Measurements from ENCODE around the gene COPS7A.
A peak's percentile ranks its signal among the peaks of the same experiment; 100 is the strongest.

Gene COPS7A

GRCh38 chr12:6723607-6724408 is at the start of gene COPS7A:
COPS7A (plus strand) TSS chr12:6724046; CDS start chr12:6724657, 611 bp downstream.
- peak; percentile 99 for DNase-seq

DNA sequence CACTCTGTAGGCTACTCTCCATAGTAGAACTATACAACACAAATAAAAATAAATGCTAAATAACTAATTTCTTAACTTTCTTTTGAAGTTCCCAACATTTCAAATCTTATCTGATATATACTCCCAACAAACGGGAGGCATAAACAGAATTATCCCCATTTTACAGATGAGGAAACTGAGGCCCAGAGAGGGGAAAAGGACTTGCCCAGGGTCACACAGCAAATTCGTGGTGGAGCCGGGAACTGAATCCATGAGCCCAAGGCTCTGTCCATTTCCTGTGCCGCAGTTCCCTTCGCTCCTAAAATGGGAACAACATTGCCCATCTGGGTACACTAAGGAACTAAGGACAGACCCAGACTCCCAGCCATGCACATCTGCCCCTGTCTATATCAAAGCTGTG is 46.9 kb upstream of the COPS7A start:
- no peak for DNase-seq

DNA sequence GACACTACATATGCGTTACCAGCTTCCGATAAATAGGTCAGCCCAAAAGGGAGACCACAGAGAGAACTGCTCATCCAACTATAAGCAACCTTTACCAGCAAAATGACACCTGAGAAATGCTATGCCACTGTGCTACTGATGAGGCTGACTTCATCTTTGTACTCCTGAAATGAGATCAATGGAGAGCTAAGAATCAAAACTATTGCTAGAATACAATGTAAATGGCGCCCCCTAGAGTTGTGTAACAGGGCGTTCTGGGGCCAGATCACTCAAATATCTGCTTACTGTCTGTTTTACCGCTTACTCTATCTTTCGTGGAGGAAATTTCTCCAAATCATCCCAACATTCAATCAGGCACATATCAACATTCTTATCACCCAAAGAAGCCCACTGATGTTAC is 39.2 kb upstream of the COPS7A start:
- peak; percentile 12 for DNase-seq

- DNase-seq, result no peak
Observed at GRCh38 chr12:6685814-6686213, 38.0 kb upstream of the COPS7A start.

DNA sequence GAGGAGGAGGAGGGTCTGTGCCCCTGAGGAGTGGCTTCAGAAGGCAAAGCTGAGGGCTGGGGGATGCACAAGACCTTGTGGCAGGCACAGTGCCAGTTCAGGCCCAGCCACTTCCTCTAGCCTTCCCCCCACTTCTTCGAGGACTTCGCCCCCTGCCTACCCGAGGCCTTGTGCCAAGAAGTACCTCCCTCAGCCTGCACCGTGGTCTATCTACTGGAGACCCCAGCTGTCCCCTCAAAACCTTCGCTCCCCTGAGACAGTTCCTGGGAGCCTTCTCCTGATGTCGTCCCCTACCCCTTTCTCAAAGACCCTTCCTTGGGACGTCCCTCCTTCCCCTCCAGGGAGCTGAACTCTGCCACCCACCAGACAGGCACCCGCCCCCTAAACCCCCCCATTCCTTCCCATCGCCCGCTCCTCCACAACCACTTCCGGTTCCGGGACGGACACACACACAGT is 35.3 kb upstream of the COPS7A start:
- DNase-seq, result peak; percentile 57

DNA sequence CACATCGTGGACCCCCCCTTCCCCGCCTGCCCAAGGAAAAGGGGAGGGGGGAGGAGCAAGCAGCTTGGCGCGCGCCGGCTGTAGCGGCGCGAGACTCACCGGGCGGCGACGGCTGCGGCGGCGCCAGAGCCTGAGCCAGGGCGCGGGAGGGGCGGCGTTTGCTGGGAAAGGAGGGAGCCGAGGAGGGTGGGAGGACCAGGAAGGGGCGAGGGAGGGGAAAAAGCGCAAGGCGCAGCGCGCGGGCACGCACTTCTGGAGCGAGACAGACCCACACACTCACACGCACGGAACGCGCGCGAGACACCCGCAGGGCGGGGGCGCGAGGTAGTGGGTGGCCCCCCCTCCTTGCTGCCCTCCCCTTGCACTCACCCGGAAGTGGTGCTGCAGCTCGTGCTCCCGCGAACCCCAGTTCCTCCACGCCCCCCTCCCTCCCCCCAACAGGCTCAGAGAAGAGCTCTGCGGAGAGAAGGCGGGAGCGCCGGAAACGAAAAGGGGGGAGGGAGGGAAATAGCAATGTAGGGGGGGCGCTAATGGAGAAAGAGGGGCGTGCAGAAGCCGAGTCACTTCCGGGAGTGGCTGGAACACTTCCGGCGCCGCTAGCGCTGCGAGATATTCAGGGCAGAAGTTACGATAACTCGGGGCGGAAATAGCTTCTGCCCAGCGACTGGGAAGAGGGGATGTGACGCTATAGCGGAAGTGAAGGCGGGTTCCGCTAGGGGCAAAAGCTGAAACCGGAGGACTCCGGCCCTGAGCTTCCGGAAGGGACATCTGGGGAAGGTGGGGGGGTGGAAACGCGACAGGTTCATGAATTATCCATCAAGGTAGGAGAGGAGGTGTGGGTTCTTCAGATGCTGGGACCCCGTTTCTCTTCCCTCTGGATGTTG is 34.6 kb upstream of the COPS7A start, which contains the start of gene ZNF384:
TSS of gene ZNF384 (minus strand) at position 377 of the 884 bp plus-strand sequence. CDS start 9,855 bp downstream, outside the sequence.
- peak; percentile 98 for DNase-seq

DNA sequence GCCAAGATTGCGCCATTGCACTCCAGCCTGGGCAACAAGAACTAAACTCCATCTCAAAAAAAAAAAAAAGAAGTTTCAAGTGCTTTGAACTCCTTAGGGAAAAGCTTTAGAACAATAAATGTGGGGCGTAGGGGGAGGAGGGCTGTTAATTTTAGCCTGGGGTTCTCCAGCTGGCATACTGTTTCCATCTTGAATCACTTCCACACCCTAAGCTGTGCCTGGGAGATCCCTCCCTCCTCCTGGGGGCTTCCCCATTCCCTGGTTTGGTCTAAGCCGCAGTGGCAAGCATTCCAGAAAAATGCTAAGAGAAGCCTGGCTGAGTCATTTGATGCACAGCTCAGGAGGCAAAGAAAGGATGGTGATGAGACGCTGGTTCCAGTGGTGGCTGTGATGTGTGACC is 32.4 kb upstream of the COPS7A start:
- no peak for DNase-seq

- DNase-seq, result no peak
Observed at GRCh38 chr12:6692888-6693287, 31.0 kb upstream of the COPS7A start.

GRCh38 chr12:6693832-6694355 is 30.0 kb upstream of the COPS7A start:
- DNase-seq, result no peak

DNA sequence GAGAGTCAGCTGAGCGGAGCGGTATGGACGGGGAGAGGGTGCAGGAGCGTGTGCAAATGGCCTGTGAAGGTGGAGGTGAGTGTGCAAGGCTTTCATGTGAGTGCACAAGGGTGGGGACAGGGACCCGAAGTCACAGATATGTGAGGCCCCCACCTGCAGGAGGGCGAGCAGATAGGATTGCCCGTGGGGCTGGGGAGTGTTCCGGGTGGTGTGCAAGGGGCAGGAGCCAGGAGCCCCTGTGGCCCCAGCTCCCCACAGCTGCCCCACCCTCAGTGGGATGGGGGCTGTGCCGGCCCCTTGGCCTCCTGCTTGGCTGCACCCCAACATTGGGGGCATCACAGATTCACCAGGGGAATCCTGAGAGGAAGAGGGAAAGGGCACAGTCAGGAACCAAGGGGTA is 29.1 kb upstream of the COPS7A start:
- no peak for DNase-seq

- DNase-seq, result no peak
Observed at GRCh38 chr12:6695313-6696045, 28.4 kb upstream of the COPS7A start.

DNA sequence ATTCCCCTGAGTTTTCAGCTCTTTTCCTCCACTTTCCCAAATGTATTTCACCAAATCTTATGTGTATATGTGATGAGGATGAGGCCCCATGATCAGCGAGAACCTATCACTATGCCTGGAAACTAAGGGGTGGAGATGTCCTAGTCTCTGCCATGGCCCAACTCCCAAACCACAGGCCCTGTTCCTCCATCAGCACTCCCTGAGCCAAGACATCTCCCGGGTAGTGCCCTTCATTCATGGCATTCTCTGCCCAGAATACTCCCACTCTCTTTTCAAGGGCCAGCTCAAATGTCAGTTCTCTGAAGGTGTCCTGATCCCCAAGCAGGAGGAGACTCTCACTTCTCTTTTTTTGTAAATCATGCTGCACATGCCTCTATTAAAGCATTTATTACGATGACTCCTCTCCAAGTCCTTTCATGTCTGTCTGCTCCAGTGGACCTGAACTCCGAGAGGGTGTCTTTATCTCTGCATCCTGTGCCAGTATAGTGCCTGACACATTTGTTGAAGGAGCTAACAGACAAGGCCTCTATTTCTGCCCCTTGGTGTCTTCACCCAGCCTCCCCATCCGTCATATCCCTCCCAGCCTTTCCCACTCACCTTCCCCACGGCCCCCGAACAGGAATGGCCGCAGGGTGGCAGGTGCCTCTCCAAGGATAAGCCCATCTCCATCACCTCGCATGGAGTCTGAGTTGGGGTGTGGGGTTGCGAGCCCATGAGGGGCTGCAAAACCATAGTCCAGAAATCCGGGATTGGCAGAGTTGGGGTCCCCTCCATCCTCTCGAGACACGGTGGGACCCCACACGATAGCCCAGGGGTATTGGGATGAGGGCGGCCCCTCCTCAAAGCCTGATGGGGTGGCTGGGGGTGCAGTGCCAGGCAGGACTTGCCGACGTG is 26.9 kb upstream of the COPS7A start:
- DNase-seq, result no peak

- DNase-seq, result no peak
Observed at GRCh38 chr12:6697584-6698351, 26.1 kb upstream of the COPS7A start.

GRCh38 chr12:6698352-6699046 is 25.3 kb upstream of the COPS7A start:
- no peak for DNase-seq

DNA sequence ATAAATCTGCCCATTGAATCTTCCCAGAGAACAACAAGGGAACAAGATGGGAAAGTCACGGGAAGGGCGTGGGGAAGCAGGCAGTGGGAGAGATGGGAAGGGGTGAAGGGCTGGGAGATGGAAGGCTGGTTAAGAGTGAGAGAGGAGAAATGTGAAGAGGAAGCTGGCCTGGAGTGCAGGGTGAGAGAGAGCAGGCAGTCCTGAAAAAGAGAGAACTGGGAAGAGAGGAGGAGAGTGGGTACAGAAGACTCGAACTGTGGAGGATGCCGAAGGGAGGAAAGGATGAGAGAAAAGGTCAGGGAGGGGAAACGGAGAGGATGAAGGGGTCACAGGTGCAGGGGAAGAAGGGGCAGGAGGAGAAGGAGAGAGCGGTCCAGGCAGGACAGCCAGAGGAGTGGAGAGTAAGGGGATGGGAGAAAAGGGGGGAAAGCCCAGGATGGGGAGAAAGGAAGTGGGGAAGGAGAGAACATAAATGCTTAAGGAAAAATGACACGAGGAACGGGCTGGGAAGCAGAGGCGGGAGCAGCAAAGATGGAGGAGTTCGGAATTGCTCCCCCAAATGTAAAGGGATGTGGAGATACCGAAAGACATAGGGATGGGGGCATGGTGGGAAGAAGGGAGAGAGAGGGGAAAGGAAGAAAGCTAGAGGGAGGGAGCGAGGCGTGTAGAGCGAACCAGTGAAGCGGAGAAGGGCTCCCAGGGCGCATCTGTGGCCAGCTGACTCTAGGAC is 24.4 kb upstream of the COPS7A start:
- no peak for DNase-seq

DNA sequence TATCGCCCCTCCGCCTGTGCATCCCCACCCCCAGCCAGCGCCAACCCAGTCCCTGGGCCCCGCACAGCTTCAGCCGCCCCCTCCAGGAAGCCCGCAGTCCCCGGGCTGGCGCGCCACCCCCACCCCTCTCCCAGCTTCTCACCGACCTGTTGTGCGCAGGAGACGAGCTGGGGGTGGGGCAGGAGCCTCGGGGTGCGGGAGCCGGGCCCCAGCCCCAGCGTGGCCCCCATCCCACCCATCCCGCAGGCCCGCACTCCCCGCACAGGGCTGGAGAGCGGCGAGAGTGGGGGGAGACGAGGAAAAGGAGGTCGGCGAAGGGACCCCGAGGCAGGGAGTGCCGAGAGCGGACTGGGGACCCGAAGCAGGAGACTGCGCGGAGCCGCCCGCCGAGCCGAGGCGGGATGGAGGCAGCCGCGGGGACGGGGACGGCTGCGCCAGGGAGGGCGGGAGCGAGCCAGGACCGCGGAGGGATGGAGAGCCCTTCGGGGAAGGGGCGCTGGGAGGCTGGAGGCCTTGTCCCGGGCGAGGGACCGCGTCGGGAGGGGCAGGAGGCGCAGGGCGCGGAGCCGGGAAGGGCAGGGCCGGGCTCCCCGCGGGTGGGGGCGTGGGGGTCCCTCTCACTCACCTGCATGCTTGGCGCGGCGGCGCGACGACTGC is 23.7 kb upstream of the COPS7A start:
- DNase-seq, result no peak

GRCh38 chr12:6700646-6701051 is 23.2 kb upstream of the COPS7A start, which contains the start of gene PIANP:
PIANP (minus strand) TSS chr12:6700815; CDS start chr12:6698061, 2,754 bp downstream.
- no peak for DNase-seq

- DNase-seq, result no peak
Observed at GRCh38 chr12:6701078-6701768, 22.6 kb upstream of the COPS7A start.
